ENCODE data around the gene C9orf40.

The C9orf40 gene

DNA sequence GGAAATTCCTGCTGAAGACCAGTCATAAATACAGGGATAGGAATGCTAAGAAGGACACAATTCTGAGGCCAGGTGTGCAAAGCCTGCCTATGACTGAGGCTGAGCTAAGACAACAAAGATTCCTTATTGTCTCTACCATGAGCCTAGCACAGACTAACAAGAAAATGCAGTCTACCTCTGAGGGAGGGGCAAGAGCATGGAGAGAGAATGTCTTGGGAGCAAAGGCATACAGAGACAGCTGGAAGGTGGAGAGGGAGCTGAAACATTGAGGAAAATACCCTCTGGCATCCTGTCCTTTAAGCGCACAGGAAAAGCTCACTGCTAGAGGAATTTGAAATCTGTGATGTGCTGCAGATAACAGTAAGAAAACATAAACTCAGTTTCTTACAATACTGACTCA lies 8.8 kb upstream of the C9orf40 start:
- no peak overlapping the region for H3K4me3 ChIP-seq (replicated peaks; ENCODE audit: low read depth, low read length)
- TF ChIP-seq, protein P1, sequence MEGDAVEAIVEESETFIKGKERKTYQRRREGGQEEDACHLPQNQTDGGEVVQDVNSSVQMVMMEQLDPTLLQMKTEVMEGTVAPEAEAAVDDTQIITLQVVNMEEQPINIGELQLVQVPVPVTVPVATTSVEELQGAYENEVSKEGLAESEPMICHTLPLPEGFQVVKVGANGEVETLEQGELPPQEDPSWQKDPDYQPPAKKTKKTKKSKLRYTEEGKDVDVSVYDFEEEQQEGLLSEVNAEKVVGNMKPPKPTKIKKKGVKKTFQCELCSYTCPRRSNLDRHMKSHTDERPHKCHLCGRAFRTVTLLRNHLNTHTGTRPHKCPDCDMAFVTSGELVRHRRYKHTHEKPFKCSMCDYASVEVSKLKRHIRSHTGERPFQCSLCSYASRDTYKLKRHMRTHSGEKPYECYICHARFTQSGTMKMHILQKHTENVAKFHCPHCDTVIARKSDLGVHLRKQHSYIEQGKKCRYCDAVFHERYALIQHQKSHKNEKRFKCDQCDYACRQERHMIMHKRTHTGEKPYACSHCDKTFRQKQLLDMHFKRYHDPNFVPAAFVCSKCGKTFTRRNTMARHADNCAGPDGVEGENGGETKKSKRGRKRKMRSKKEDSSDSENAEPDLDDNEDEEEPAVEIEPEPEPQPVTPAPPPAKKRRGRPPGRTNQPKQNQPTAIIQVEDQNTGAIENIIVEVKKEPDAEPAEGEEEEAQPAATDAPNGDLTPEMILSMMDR (IDR thresholded peaks at IDR 0.05; ENCODE audit: insufficient read depth, low read length, poor library complexity, severe bottlenecking): no peak
- H3K27me3 ChIP-seq (replicated peaks; ENCODE audit: control insufficient read depth, insufficient read depth, low read length): no peaks in the 10 kb centered on the region
- H3K36me3 ChIP-seq (ENCODE audit: control insufficient read depth, insufficient read depth, low read length): no peaks in the 10 kb centered on the region
- DNase-seq (ENCODE audit: extremely low read depth, insufficient read length): no peak

DNA sequence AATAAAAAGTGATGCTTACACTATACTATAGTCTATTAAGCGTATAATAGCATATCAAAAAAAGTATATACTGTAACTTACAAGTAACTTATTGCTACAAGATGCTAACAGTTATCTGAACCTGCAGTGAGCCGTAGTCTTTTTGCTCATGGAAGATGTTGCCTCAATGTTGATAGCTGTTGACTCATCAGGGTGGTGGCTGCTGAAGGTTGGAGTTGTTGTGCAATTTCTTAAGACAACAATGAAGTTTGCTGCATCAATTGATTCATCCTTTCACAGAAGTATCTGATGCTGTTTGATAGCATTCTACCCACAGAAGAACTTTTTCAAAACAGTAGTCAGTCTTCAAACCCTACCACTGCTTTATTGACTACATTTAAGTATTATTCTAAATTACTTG lies 7.8 kb upstream of the C9orf40 start:
- no peak overlapping the region for H3K4me3 ChIP-seq (replicated peaks; ENCODE audit: low read depth, low read length)
- TF ChIP-seq, protein P1 (IDR thresholded peaks at IDR 0.05; ENCODE audit: insufficient read depth, low read length, poor library complexity, severe bottlenecking): no peak
- no peaks in the 10 kb centered on the region for H3K27me3 ChIP-seq (replicated peaks; ENCODE audit: control insufficient read depth, insufficient read depth, low read length)
- H3K36me3 ChIP-seq (ENCODE audit: control insufficient read depth, insufficient read depth, low read length): no peaks in the 10 kb centered on the region
- DNase-seq (ENCODE audit: extremely low read depth, insufficient read length): no peak

DNA sequence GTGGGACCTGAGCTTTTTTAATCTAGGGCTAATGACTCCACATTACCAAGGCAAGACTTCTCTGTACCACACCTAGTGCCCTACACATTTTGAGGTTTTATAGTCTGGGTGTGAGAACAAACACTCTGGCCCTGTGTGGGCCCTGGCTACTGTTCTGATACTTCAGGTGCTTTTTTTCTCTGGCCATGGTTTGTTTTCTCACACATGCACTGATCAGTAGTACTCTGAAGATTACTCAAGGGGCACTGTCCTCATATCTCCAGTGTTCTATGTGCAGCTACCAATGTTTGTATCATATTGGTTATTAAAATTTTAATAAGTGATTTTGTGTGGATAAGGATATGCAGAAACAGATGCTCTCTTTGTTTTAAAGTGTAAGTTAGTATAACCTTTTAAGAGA lies 5.9 kb upstream of the C9orf40 start:
- Histone ChIP-seq H3K27me3 (replicated peaks; ENCODE audit: control insufficient read depth, insufficient read depth, low read length) (no peaks in the 10 kb centered on the region), H3K4me3 (replicated peaks; ENCODE audit: low read depth, low read length) (no peak overlapping the region), H3K36me3 (ENCODE audit: control insufficient read depth, insufficient read depth, low read length) (no peaks in the 10 kb centered on the region)
- no peak for DNase-seq (ENCODE audit: extremely low read depth, insufficient read length)
- TF ChIP-seq, protein P1 (IDR thresholded peaks at IDR 0.05; ENCODE audit: insufficient read depth, low read length, poor library complexity, severe bottlenecking): no peak

DNA sequence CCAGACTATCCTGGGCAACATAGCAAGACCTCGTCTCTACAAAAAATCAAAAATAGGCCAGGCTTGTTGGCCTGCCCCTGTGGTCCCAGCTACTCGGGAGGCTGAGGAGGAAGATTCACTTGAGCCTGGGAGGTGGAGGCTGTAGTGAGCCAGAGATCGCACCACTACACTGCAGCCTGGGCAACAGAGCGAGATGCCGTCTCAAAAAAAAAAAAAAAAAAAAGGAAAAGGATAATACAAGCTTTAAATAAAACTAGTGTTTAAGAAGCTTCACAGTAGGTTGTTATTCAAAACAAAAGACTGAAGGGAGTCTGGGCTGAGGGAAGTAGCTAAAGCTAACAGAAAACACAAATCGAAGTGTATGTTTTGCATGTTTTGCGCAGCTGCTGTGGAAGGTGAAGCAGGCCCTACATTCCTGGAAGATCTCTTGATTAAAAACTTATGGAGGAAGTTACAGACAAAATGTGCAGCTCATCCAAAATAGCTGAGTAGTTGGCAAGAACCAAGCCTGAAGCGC lies 581 bp upstream of the C9orf40 start:
- no peak for DNase-seq (ENCODE audit: extremely low read depth, insufficient read length)
- TF ChIP-seq, protein P1 (IDR thresholded peaks at IDR 0.05; ENCODE audit: insufficient read depth, low read length, poor library complexity, severe bottlenecking): no peak

DNA sequence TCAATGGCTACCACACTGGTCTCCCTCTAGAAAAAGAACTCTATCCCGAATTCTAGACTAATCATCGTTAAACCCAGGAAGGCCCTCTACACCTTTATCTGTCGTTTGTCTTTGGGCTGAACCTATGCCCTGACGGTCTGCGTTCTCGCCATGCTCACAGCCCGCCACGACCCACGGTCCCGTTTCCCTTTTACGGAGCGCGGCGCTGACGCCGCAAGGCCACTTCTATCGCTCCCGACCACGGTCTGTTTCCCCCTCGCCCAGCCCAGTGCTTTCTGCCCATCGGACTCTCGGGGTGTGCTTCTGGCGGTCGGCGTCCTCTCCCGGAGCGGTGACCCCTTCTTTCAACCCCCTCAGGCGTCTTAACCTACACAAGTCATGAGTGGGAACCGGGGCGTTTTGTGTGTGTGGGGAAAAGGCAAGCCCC lies 974 bp downstream of the C9orf40 start:
- Histone ChIP-seq H3K27me3 (replicated peaks; ENCODE audit: control insufficient read depth, insufficient read depth, low read length) (no peaks in the 10 kb centered on the region), H3K36me3 (ENCODE audit: control insufficient read depth, insufficient read depth, low read length) (no peaks in the 10 kb centered on the region), H3K4me3 (replicated peaks; ENCODE audit: low read depth, low read length) (peak overlapping the region; percentile 99)
- DNase-seq (ENCODE audit: extremely low read depth, insufficient read length): peak; percentile 74
- TF ChIP-seq, protein P1 (IDR thresholded peaks at IDR 0.05; ENCODE audit: insufficient read depth, low read length, poor library complexity, severe bottlenecking): no peak

More for the DNA sequence above, 581 bp upstream of the C9orf40 start:
- Histone ChIP-seq H3K27me3 (replicated peaks; ENCODE audit: control insufficient read depth, insufficient read depth, low read length) (no peaks in the 10 kb centered on the region), H3K36me3 (ENCODE audit: control insufficient read depth, insufficient read depth, low read length) (no peaks in the 10 kb centered on the region), H3K4me3 (replicated peaks; ENCODE audit: low read depth, low read length) (peak overlapping the region; percentile 99)
